HepG2 (cell line): Measurements from ENCODE around the gene PLEKHG2. TPM values are rescaled to one million over a fixed set of nuclear protein-coding genes. Genes with fewer than 3 reads are reported as not detected.

Experiments used
- ARNT2 ChIP-seq: sonication (generic); formaldehyde crosslinking; IDR thresholded peaks from 2 replicates; pipeline ENCODE4 v1.8.0; 2022; ENCODE audit warnings: mild to moderate bottlenecking, low read depth, missing genetic modification reagents, moderate library complexity
- CC2D1A ChIP-seq: sonication (generic); formaldehyde crosslinking; IDR thresholded peaks from 2 replicates; pipeline ENCODE4 v1.8.1; 2023; ENCODE audit warnings: mild to moderate bottlenecking, missing genetic modification reagents
- CENPT ChIP-seq: sonication (generic); formaldehyde crosslinking; IDR thresholded peaks from 2 replicates; pipeline ENCODE4 v1.8.0; 2022; ENCODE audit warnings: low read depth, mild to moderate bottlenecking, moderate library complexity, missing genetic modification reagents
- DNMT3B ChIP-seq: conservative IDR thresholded peaks from 2 replicates; pipeline ENCODE4 v1.6.1; 2016; ENCODE audit warnings: missing biosample characterization, control low read depth
- EEA1 ChIP-seq: sonication (generic); formaldehyde crosslinking; IDR thresholded peaks from 2 replicates; pipeline ENCODE4 v1.5.1; 2020; ENCODE audit warnings: mild to moderate bottlenecking, missing genetic modification reagents, borderline replicate concordance
- ERF ChIP-seq: IDR thresholded peaks from 2 replicates; pipeline ENCODE4 v1.6.1; 2018; ENCODE audit warnings: missing biosample characterization, missing genetic modification reagents
- HDAC2 ChIP-seq: sonication (generic); formaldehyde crosslinking; IDR thresholded peaks from 2 replicates; pipeline ENCODE4 v1.4.0; 2020; ENCODE audit warnings: missing genetic modification reagents
- JUNB ChIP-seq: sonication (generic); formaldehyde crosslinking; IDR thresholded peaks from 2 replicates; pipeline ENCODE4 v1.8.0; 2022; ENCODE audit warnings: missing genetic modification reagents, mild to moderate bottlenecking, borderline replicate concordance
- KDM3A ChIP-seq: IDR thresholded peaks from 2 replicates; pipeline ENCODE4 v1.6.1; 2018; ENCODE audit warnings: low read depth, missing compliant biosample characterization
- MEF2D ChIP-seq: sonication (generic); formaldehyde crosslinking; IDR thresholded peaks from 2 replicates; pipeline ENCODE4 v1.5.1; 2020; ENCODE audit warnings: mild to moderate bottlenecking, missing genetic modification reagents
- NCOA1 ChIP-seq: sonication (generic); formaldehyde crosslinking; IDR thresholded peaks from 2 replicates; pipeline ENCODE4 v1.9.0; 2021; ENCODE audit warnings: missing genetic modification reagents
- RBM22 ChIP-seq: fragments of 200-400 bp; formaldehyde crosslinking; optimal IDR thresholded peaks from 2 replicates; pipeline ENCODE3; 2017; ENCODE audit warnings: mild to moderate bottlenecking, low read length, moderate library complexity
- SETDB1 ChIP-seq: sonication (generic); formaldehyde crosslinking; IDR thresholded peaks from 2 replicates; pipeline ENCODE4 v1.5.1; 2020; ENCODE audit warnings: missing genetic modification reagents, mild to moderate bottlenecking, borderline replicate concordance
- SRSF9 ChIP-seq: fragments of 200-400 bp; formaldehyde crosslinking; IDR thresholded peaks from 2 replicates; pipeline ENCODE4 v1.6.1; 2018; ENCODE audit warnings: borderline replicate concordance, mild to moderate bottlenecking, low read depth, low read length; ENCODE audit not compliant: insufficient read depth, poor library complexity, severe bottlenecking
- ZNF101 ChIP-seq: sonication (generic); formaldehyde crosslinking; IDR thresholded peaks from 2 replicates; pipeline ENCODE4 v1.4.0; 2020; ENCODE audit warnings: mild to moderate bottlenecking, low read depth, missing genetic modification reagents, borderline replicate concordance
- ZNF232 ChIP-seq: sonication (generic); formaldehyde crosslinking; IDR thresholded peaks from 2 replicates; pipeline ENCODE4 v1.4.0; 2020; ENCODE audit warnings: missing genetic modification reagents, borderline replicate concordance
- polyA plus RNA-seq, 8 experiments: library from polyadenylated mRNA; depleted of rRNA in 3 of 8; stranded (reverse) in 7 of 8; unstranded in 1 of 8; fragments of >200 nt; fragmentation: Illumina TruSeq in 4 of 8; extraction: Trizol in 4 of 8; gene quantifications; 2 replicates each; pipeline versions ENCODE4 v1.2.1 to v1.2.3, GENCODE V29; 2011 to 2016; ENCODE audit warnings: low read depth in 4 of 8, missing spikeins in 1 of 8, mixed read lengths in 1 of 8; ENCODE audit not compliant: insufficient read depth in 1 of 8
- total RNA-seq, 5 experiments: library from RNA; depleted of rRNA; stranded (reverse); fragments of >200 nt; fragmentation: Illumina TruSeq; extraction: Trizol; gene quantifications; 2 replicates each; pipeline ENCODE4 v1.2.3, GENCODE V29; 2016; ENCODE audit warnings: low read depth in 1 of 5
- TF ChIP-seq, protein P1 (sequence below), 2 experiments: fragments of 450-650 bp in 1 of 2; sonication (generic) in 1 of 2; formaldehyde crosslinking in 1 of 2; IDR thresholded peaks; 2 replicates each; pipeline versions ENCODE4 v1.6.1 to v1.8.0; 2016 to 2022; ENCODE audit warnings: antibody characterized with exemption in 1 of 2, mild to moderate bottlenecking in 1 of 2, missing genetic modification reagents in 1 of 2
- TF ChIP-seq, protein P2 (sequence below): conservative IDR thresholded peaks from 2 replicates; pipeline ENCODE4 v1.6.1; 2018; ENCODE audit warnings: missing genetic modification reagents

The PLEKHG2 gene
- total and polyA plus RNA-seq, 2 of the 13 experiments (the other 11 are each of a cell fraction or from before 2014, with no cell fraction given) = 3.6 to 6.8 TPM

DNA sequence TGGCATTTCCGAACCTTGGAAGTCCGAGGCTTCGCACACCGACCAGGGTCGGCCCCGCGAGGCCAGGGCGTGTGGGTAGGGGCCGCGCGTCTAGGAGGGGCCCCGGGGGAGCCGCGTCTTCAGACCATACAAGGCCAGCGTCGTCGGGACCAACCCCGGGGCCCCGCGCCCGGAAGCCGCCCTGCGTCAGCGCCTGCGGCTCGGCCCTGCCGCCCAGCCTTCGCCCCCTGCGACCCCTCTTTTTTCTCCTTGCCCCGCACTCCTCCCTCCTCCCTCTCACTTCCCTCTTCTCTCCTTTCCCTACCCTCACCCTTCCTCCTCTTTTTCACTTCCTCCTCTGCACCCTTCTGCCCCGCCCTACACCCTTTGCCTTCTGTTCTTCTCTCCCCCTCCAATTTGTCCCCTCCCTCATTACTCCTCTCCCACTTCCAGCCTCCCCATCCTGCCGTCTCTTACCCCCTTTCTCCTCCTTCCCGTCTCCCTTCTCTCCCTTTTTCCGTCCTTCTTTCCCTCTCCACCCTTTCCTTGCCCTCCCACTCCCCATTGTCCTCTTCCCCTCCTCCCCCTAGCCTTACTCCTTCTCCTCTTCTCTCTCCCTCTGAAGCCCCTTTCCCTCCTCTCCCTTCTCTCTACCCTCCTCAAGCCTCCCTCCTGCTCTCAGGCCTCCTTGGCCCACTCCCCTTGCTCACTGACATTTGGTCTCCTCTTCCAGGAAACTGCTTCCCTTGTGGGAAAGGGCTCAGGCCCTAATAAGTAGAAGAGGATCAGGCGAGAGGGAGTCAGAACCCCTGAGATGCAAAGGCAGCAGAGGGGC is 2.2 kb upstream of the PLEKHG2 start (continued):
- TF ChIP-seq CENPT (CRISPR knock-in tag) (no peak), RBM22 (no peak), EEA1 (no peak), ERF (CRISPR knock-in tag) (peak; percentile 48; the same call in 1 of the 2 replicates), NCOA1 (CRISPR knock-in tag) (no peak), HDAC2 (no peak), ARNT2 (CRISPR knock-in tag) (0 out of 2 replicates have a peak, but pooled peaks have one; percentile 16), KDM3A (CRISPR knock-in tag) (no peak), JUNB (CRISPR knock-in tag) (0 out of 2 replicates have a peak, but pooled peaks have one; percentile 36), ZNF232 (CRISPR knock-in tag) (no peak), ZNF101 (no peak), SETDB1 (CRISPR knock-in tag) (no peak), MEF2D (CRISPR knock-in tag) (no peak), DNMT3B (CRISPR knock-in tag) (no peak), SRSF9 (no peak), CC2D1A (CRISPR knock-in tag) (no peak)
- TF ChIP-seq, protein P1, sequence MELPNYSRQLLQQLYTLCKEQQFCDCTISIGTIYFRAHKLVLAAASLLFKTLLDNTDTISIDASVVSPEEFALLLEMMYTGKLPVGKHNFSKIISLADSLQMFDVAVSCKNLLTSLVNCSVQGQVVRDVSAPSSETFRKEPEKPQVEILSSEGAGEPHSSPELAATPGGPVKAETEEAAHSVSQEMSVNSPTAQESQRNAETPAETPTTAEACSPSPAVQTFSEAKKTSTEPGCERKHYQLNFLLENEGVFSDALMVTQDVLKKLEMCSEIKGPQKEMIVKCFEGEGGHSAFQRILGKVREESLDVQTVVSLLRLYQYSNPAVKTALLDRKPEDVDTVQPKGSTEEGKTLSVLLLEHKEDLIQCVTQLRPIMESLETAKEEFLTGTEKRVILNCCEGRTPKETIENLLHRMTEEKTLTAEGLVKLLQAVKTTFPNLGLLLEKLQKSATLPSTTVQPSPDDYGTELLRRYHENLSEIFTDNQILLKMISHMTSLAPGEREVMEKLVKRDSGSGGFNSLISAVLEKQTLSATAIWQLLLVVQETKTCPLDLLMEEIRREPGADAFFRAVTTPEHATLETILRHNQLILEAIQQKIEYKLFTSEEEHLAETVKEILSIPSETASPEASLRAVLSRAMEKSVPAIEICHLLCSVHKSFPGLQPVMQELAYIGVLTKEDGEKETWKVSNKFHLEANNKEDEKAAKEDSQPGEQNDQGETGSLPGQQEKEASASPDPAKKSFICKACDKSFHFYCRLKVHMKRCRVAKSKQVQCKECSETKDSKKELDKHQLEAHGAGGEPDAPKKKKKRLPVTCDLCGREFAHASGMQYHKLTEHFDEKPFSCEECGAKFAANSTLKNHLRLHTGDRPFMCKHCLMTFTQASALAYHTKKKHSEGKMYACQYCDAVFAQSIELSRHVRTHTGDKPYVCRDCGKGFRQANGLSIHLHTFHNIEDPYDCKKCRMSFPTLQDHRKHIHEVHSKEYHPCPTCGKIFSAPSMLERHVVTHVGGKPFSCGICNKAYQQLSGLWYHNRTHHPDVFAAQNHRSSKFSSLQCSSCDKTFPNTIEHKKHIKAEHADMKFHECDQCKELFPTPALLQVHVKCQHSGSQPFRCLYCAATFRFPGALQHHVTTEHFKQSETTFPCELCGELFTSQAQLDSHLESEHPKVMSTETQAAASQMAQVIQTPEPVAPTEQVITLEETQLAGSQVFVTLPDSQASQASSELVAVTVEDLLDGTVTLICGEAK (IDR thresholded peaks at IDR 0.05) = peak; percentile 21; the same call in 1 of the 2 replicates
- TF ChIP-seq, protein P1 (CRISPR knock-in tag; IDR thresholded peaks at IDR 0.05) = no peak
- TF ChIP-seq, protein P2, sequence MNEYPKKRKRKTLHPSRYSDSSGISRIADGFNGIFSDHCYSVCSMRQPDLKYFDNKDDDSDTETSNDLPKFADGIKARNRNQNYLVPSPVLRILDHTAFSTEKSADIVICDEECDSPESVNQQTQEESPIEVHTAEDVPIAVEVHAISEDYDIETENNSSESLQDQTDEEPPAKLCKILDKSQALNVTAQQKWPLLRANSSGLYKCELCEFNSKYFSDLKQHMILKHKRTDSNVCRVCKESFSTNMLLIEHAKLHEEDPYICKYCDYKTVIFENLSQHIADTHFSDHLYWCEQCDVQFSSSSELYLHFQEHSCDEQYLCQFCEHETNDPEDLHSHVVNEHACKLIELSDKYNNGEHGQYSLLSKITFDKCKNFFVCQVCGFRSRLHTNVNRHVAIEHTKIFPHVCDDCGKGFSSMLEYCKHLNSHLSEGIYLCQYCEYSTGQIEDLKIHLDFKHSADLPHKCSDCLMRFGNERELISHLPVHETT (CRISPR knock-in tag) = no peak
